Fibroblast of mammary gland (primary cell): Measurements from ENCODE around the gene GALE.
A peak's percentile ranks its signal among the peaks of the same experiment; 100 is the strongest.
"Not testable (repeated sequence)": the region's sequence is repeated elsewhere in the genome, so short reads cannot be mapped to it uniquely, and the experiment has no call there.

Experiments
- DNase-seq: peaks from one replicate; pipeline ENCODE4 v3.0.0-alpha.2; 2010; ENCODE audit warnings: low read depth
- H3K4me3 ChIP-seq: 2 replicates; pipeline ENCODE4 v1.5.1; 2011; ENCODE audit warnings: low read depth, mild to moderate bottlenecking, low read length, moderate library complexity; ENCODE audit not compliant: control insufficient read depth
- CTCF ChIP-seq: conservative IDR thresholded peaks from 2 replicates; pipeline ENCODE4 v1.5.1; 2011; ENCODE audit warnings: low read depth, low read length, inconsistent platforms; ENCODE audit not compliant: control insufficient read depth, insufficient read depth

Gene GALE

GRCh38 chr1:23800400-23801337 is at the start of gene GALE:
TSS of gene GALE (minus strand) at chr1:23800754. CDS start at chr1:23799007, 1,747 bp downstream.
- DNase-seq, result peak; percentile 90
- no peak for TF ChIP-seq CTCF
- peak within 1 kb of the TSS; percentile 78 for H3K4me3 ChIP-seq

GRCh38 chr1:23848673-23849616 is 48.4 kb upstream of the GALE start:
- no peak overlapping the region for H3K4me3 ChIP-seq
- no peak for TF ChIP-seq CTCF
- DNase-seq, result no peak

GRCh38 chr1:23847482-23848095 is 47.0 kb upstream of the GALE start:
- DNase-seq, H3K4me3 ChIP-seq: not testable (repeated sequence)

- no peak overlapping the region for H3K4me3 ChIP-seq
- no peak for DNase-seq
- TF ChIP-seq CTCF, result no peak
These were observed 44.6 kb upstream of the GALE start for GRCh38 chr1:23845163-23845562.

- no peak for TF ChIP-seq CTCF
- H3K4me3 ChIP-seq, result no peak overlapping the region
- no peak for DNase-seq
These were observed 43.1 kb upstream of the GALE start for GRCh38 chr1:23843644-23844043.

- TF ChIP-seq CTCF, result no peak
- peak; percentile 16 for DNase-seq
- H3K4me3 ChIP-seq, result peak overlapping the region; percentile 17
These were observed 37.9 kb upstream of the GALE start for GRCh38 chr1:23838401-23838866.
